H1 (cell line): ENCODE data around the gene MDFI. TPM values are rescaled to one million over a fixed set of nuclear protein-coding genes. Genes with fewer than 3 reads are reported as not detected.

Experiments
- CTCF ChIA-PET: fragments of 300-600 bp; sonication (Branson Sonifier 250); formaldehyde crosslinking; loops from one replicate; lab custom pipeline; 2021; ENCODE audit not compliant: partially characterized antibody; lab: Charles Lee
- POLR2A ChIA-PET: fragments of 300-600 bp; sonication (Branson Sonifier 250); formaldehyde crosslinking; loops from one replicate; lab custom pipeline; 2021; ENCODE audit warnings: inconsistent platforms; ENCODE audit not compliant: partially characterized antibody; lab: Charles Lee
- DNase-seq, 2 experiments: peaks; one replicate each; pipeline versions ENCODE4 v3.0.0 to v3.0.0-alpha.2; 2010 to 2022; ENCODE audit warnings: low spot score in 2 of 2, low read depth in 1 of 2, mixed read lengths in 1 of 2
- FAIRE-seq: peaks from 2 replicates; lab custom pipeline; 2011; peaks lifted over from hg19 to GRCh38; lab: Jason Lieb, UNC
- H2AFZ ChIP-seq: 2 replicates; pipeline ENCODE4 v1.8.1; 2012; ENCODE audit warnings: low read length, inconsistent platforms
- H2AK5ac ChIP-seq: 2 replicates; pipeline ENCODE4 v1.6.1; 2013; ENCODE audit warnings: low read depth, low read length
- H2BK120ac ChIP-seq: replicated peaks from 2 replicates; pipeline ENCODE3; 2013; ENCODE audit warnings: low read depth, low read length, inconsistent platforms
- H2BK12ac ChIP-seq: 2 replicates; pipeline ENCODE4 v1.6.1; 2013; ENCODE audit warnings: low read depth, low read length
- H2BK15ac ChIP-seq: 2 replicates; pipeline ENCODE4 v1.6.1; 2013; ENCODE audit warnings: low read length
- H2BK20ac ChIP-seq: 2 replicates; pipeline ENCODE4 v1.6.1; 2013; ENCODE audit warnings: low read length
- H2BK5ac ChIP-seq: 2 replicates; pipeline ENCODE4 v1.6.1; 2013; ENCODE audit warnings: low read depth, low read length
- H3K14ac ChIP-seq: 2 replicates; pipeline ENCODE4 v1.6.1; 2013; ENCODE audit warnings: inconsistent platforms; ENCODE audit not compliant: insufficient read length
- H3K18ac ChIP-seq: 2 replicates; pipeline ENCODE4 v1.6.1; 2013; ENCODE audit warnings: low read length; ENCODE audit errors: extremely low read depth
- H3K23ac ChIP-seq: 2 replicates; pipeline ENCODE4 v1.6.1; 2013; ENCODE audit warnings: inconsistent platforms; ENCODE audit not compliant: insufficient read length
- H3K23me2 ChIP-seq: 2 replicates; pipeline ENCODE4 v1.6.1; 2013; ENCODE audit warnings: low read depth, low read length
- H3K27ac ChIP-seq: 2 replicates; pipeline ENCODE4 v1.6.1; 2011; ENCODE audit warnings: low read depth, low read length, inconsistent platforms
- H3K27me3 ChIP-seq, 4 experiments: replicated peaks in 1 of 4; 1 replicate in 1 of 4; 2 replicates in 3 of 4; pipeline versions ENCODE4 v1.6.1 to v1.8.1; 2011 to 2013; ENCODE audit warnings: low read length in 3 of 4, mild to moderate bottlenecking in 3 of 4, inconsistent platforms in 2 of 4, mixed read lengths in 2 of 4, moderate library complexity in 1 of 4; ENCODE audit not compliant: control insufficient read depth in 3 of 4, insufficient read depth in 3 of 4; ENCODE audit errors: extremely low read depth in 1 of 4
- H3K36me3 ChIP-seq, 4 experiments: 2 replicates each; pipeline versions ENCODE4 v1.6.1 to v1.8.1; 2011 to 2013; ENCODE audit warnings: mild to moderate bottlenecking in 4 of 4, low read length in 3 of 4, moderate library complexity in 2 of 4, control low read depth in 1 of 4, inconsistent platforms in 1 of 4; ENCODE audit not compliant: insufficient read depth in 4 of 4, control insufficient read depth in 2 of 4
- H3K4ac ChIP-seq: replicated peaks from 2 replicates; pipeline ENCODE3; 2013; ENCODE audit warnings: low read length, low read depth, mixed read lengths, inconsistent platforms; ENCODE audit not compliant: insufficient read length
- H3K4me1 ChIP-seq, 4 experiments: replicated peaks in 1 of 4; 1 replicate in 1 of 4; 2 replicates in 3 of 4; pipeline versions ENCODE4 v1.6.1 to v1.8.1; 2011 to 2013; ENCODE audit warnings: low read length in 3 of 4, inconsistent platforms in 2 of 4, mixed read lengths in 1 of 4; ENCODE audit not compliant: insufficient read depth in 4 of 4, control insufficient read depth in 3 of 4
- H3K4me2 ChIP-seq, 2 experiments: 2 replicates each; pipeline versions ENCODE4 v1.6.1 to v1.8.1; 2011 to 2013; ENCODE audit warnings: low read depth in 2 of 2, low read length in 2 of 2, control low read depth in 1 of 2, inconsistent platforms in 1 of 2, mild to moderate bottlenecking in 1 of 2; ENCODE audit not compliant: insufficient read depth in 1 of 2
- H3K4me3 ChIP-seq, 4 experiments: fragments of 200-600, 300-600 bp in 1 of 4; sonication (generic), shearing (Covaris generic), sonication (Bioruptor Twin) in 1 of 4; 2 replicates each; pipeline versions ENCODE4 v1.5.1 to v1.8.1; 2011 to 2016; ENCODE audit warnings: low read length in 4 of 4, low read depth in 3 of 4, control low read depth in 2 of 4, inconsistent platforms in 2 of 4, mild to moderate bottlenecking in 2 of 4, mixed read lengths in 1 of 4, moderate library complexity in 1 of 4; ENCODE audit not compliant: insufficient read depth in 2 of 4; ENCODE audit errors: extremely low read depth in 1 of 4
- H3K56ac ChIP-seq: replicated peaks from 2 replicates; pipeline ENCODE3; 2013; ENCODE audit warnings: low read depth, mild to moderate bottlenecking, mixed read lengths, low read length, inconsistent platforms; ENCODE audit not compliant: insufficient read length
- H3K79me1 ChIP-seq: 2 replicates; pipeline ENCODE4 v1.6.1; 2013; ENCODE audit warnings: low read depth, low read length, control low read depth
- H3K79me2 ChIP-seq, 2 experiments: 2 replicates each; pipeline versions ENCODE4 v1.6.1 to v1.8.1; 2012 to 2013; ENCODE audit warnings: low read length in 2 of 2, mild to moderate bottlenecking in 2 of 2, inconsistent platforms in 1 of 2; ENCODE audit not compliant: insufficient read depth in 2 of 2, control insufficient read depth in 1 of 2
- H3K9ac ChIP-seq, 4 experiments: replicated peaks in 1 of 4; 1 replicate in 1 of 4; 2 replicates in 3 of 4; pipeline versions ENCODE4 v1.6.1 to v1.8.1; 2011 to 2013; ENCODE audit warnings: low read depth in 3 of 4, low read length in 3 of 4, control low read depth in 2 of 4, mild to moderate bottlenecking in 2 of 4, moderate library complexity in 2 of 4, inconsistent platforms in 1 of 4; ENCODE audit errors: extremely low read depth in 1 of 4
- H3K9me3 ChIP-seq, 2 experiments: 2 replicates each; pipeline versions ENCODE4 v1.6.1 to v1.8.1; 2012 to 2013; ENCODE audit warnings: mild to moderate bottlenecking in 2 of 2, moderate library complexity in 2 of 2, control low read depth in 1 of 2, inconsistent platforms in 1 of 2, low read depth in 1 of 2, low read length in 1 of 2, mixed read lengths in 1 of 2; ENCODE audit not compliant: insufficient read depth in 2 of 2
- H4K20me1 ChIP-seq, 2 experiments: replicated peaks in 1 of 2; 2 replicates each; pipeline versions ENCODE3 to v1.8.1; 2011 to 2013; ENCODE audit warnings: inconsistent platforms in 2 of 2, low read length in 2 of 2, mild to moderate bottlenecking in 1 of 2; ENCODE audit not compliant: insufficient read depth in 2 of 2, control insufficient read depth in 1 of 2
- H4K5ac ChIP-seq: 2 replicates; pipeline ENCODE4 v1.6.1; 2013; ENCODE audit warnings: low read length, low read depth, mixed read lengths, inconsistent platforms; ENCODE audit not compliant: insufficient read length
- H4K8ac ChIP-seq: 2 replicates; pipeline ENCODE4 v1.8.0; 2013; ENCODE audit warnings: mild to moderate bottlenecking, moderate library complexity, low read length, inconsistent platforms; ENCODE audit not compliant: insufficient read depth; ENCODE audit errors: extremely low read depth
- H4K91ac ChIP-seq: replicated peaks from 2 replicates; pipeline ENCODE3; 2013; ENCODE audit warnings: low read length, mixed read lengths, inconsistent platforms; ENCODE audit not compliant: insufficient read length
- WGBS, 2 experiments: shearing (Covaris generic) in 1 of 2; methylation state at CpG; one replicate each; pipeline versions ENCODE4 v1.1.6 to v1.1.7; 2013 to 2015; ENCODE audit warnings: low lambda C conversion rate in 2 of 2, mixed read lengths in 2 of 2, inconsistent platforms in 1 of 2, low coverage in 1 of 2, missing lambda C conversion rate in 1 of 2; ENCODE audit not compliant: insufficient replicate concordance in 2 of 2, insufficient coverage in 1 of 2, insufficient read length in 1 of 2; ENCODE audit errors: extremely low coverage in 1 of 2, missing lambda C conversion rate in 1 of 2; 5-methylcytosine and 5-hydroxymethylcytosine counted together
- polyA plus RNA-seq, 7 experiments: library from polyadenylated mRNA; depleted of rRNA in 3 of 7; stranded (reverse) in 5 of 7; unstranded in 2 of 7; fragments of >200 nt in 5 of 7; fragments of 200-250 nt in 2 of 7; gene quantifications; 1 replicate in 5 of 7; 2 replicates in 1 of 7; 4 replicates in 1 of 7; pipeline versions ENCODE4 v1.2.1 to v1.2.3, GENCODE V29; 2011 to 2013; ENCODE audit warnings: missing spikeins in 2 of 7, mixed read lengths in 2 of 7
- total RNA-seq: library from RNA; stranded (reverse); fragmentation: NEBNext Ultra II Directional; extraction: Animal tissue kit (Norgen Biotek cat#: 25700); gene quantifications from 2 replicates; pipeline ENCODE4 v1.2.1, GENCODE V29; 2021

The MDFI gene
- total and polyA plus RNA-seq, 2 of the 8 experiments (the other 6 are each of a cell fraction or from before 2014, with no cell fraction given), result 41.0 to 65.6 TPM

DNA sequence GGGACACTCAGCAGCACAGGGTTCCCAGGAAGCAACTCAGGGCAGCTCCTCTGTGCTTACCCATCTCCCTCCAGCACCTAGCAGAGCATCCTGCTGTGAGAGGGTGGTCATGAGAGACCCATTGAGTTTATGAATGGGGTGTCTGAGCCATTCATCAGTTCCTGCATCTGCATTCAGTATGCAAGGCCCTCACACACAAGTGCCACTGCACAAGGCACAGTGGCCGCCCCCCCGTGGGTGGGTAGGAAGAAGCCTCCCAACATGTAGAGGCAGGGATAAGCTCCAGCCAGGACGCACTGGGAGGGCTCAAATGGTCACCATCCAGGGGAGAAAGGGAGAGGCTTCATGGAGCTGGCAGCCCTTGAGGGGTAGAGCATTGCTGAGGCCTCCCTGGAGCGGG lies 49.0 kb upstream of the MDFI start:
- POLR2A ChIA-PET, result interaction anchor here (1.5 to 2.4 kb wide), 4 partner anchors 10 to 41 kb away, joined by 3 to 7 read pairs (median 4); no protein-coding TSS in a partner anchor
- no peak for FAIRE-seq
- peaks cover 0 to under 1% of the 10 kb centered on the region in 2 experiments for H4K20me1 ChIP-seq
- no peak overlapping the region for H4K8ac ChIP-seq
- H3K4me1 ChIP-seq, result peaks cover 3 to 33% (median 19%) of the 10 kb centered on the region in 4 experiments
- H4K91ac ChIP-seq, result no peak overlapping the region
- H3K23ac ChIP-seq, result no peak overlapping the region
- no peak overlapping the region for H2AFZ ChIP-seq
- H3K9me3 ChIP-seq, result no peaks in the 10 kb centered on the region
- DNase-seq, result no peak
- H3K79me1 ChIP-seq, result no peaks in the 10 kb centered on the region
- no peak overlapping the region for H3K4me3 ChIP-seq
- H3K79me2 ChIP-seq, result no peaks in the 10 kb centered on the region
- 0 out of 2 replicates have a peak overlapping the region, but pooled peaks have one; percentile 52 for H2BK5ac ChIP-seq
- no peak overlapping the region for H4K5ac ChIP-seq
- no peak overlapping the region for H2AK5ac ChIP-seq
- H3K4ac ChIP-seq, result no peak overlapping the region
- H2BK15ac ChIP-seq, result no peak overlapping the region
- no peak overlapping the region for H3K56ac ChIP-seq
- CTCF ChIA-PET, result interaction anchor here (0.6 to 27.7 kb wide), 15 partner anchors 8 to 222 kb away, joined by 3 to 361 read pairs (median 5); no protein-coding TSS in a partner anchor
- H3K27ac ChIP-seq, result no peak overlapping the region
- H3K23me2 ChIP-seq, result no peaks in the 10 kb centered on the region
- H2BK120ac ChIP-seq, result no peak overlapping the region
- no peak overlapping the region for H3K18ac ChIP-seq
- H2BK12ac ChIP-seq, result no peak overlapping the region
- peaks cover 0 to 4% (median 2%) of the 10 kb centered on the region in 4 experiments; a peak in 3 of 8 replicates for H3K36me3 ChIP-seq
- no peak overlapping the region for H3K4me2 ChIP-seq
- H3K27me3 ChIP-seq, result no peaks in the 10 kb centered on the region
- no peak overlapping the region for H2BK20ac ChIP-seq
- H3K9ac ChIP-seq, result no peak overlapping the region
- no peak overlapping the region for H3K14ac ChIP-seq
- WGBS, 2 experiments, result 80% methylated on average over 4 of the region's 4 CpGs; no CpG with 5 or more reads in 1 of the 2 experiments
